ENCODE data around the gene XPNPEP1.

Gene XPNPEP1

GRCh38 chr10:109922976-109923921 is at the start of gene XPNPEP1:
TSS of gene XPNPEP1 (minus strand) at chr10:109923511. CDS start at chr10:109923433, 78 bp downstream.
- peak; percentile 87 for DNase-seq

- DNase-seq: no peak
These were observed 49.2 kb upstream of the XPNPEP1 start for GRCh38 chr10:109972372-109973001.

GRCh38 chr10:109971634-109972033 is 48.3 kb upstream of the XPNPEP1 start:
- DNase-seq: no peak

- no peak for DNase-seq
These were observed 46.5 kb upstream of the XPNPEP1 start for GRCh38 chr10:109969760-109970346.

GRCh38 chr10:109968953-109969759 is 45.8 kb upstream of the XPNPEP1 start:
- DNase-seq: no peak

- no peak for DNase-seq
These were observed 44.4 kb upstream of the XPNPEP1 start for GRCh38 chr10:109967739-109968088.

- no peak for DNase-seq
These were observed 43.8 kb upstream of the XPNPEP1 start for GRCh38 chr10:109966961-109967738.

GRCh38 chr10:109964318-109964717 is 41.0 kb upstream of the XPNPEP1 start:
- DNase-seq: no peak

- no peak for DNase-seq
These were observed 40.1 kb upstream of the XPNPEP1 start for GRCh38 chr10:109963439-109963838.

- DNase-seq: no peak
These were observed 38.9 kb upstream of the XPNPEP1 start for GRCh38 chr10:109962247-109962646.

- DNase-seq: no peak
These were observed 38.1 kb upstream of the XPNPEP1 start for GRCh38 chr10:109961174-109962001.

GRCh38 chr10:109960682-109961081 is 37.4 kb upstream of the XPNPEP1 start:
- DNase-seq: no peak

- no peak for DNase-seq
These were observed 36.2 kb upstream of the XPNPEP1 start for GRCh38 chr10:109959259-109960145.

GRCh38 chr10:109958059-109958458 is 34.7 kb upstream of the XPNPEP1 start:
- DNase-seq: no peak

- DNase-seq: no peak
These were observed 33.9 kb upstream of the XPNPEP1 start for GRCh38 chr10:109957092-109957797.

- peak; percentile 18 for DNase-seq
These were observed 33.3 kb upstream of the XPNPEP1 start for GRCh38 chr10:109956454-109957091.

GRCh38 chr10:109953766-109954165 is 30.5 kb upstream of the XPNPEP1 start:
- no peak for DNase-seq

- no peak for DNase-seq
These were observed 29.2 kb upstream of the XPNPEP1 start for GRCh38 chr10:109952526-109952925.
